ENCODE results near the gene SIMC1.

DNA sequence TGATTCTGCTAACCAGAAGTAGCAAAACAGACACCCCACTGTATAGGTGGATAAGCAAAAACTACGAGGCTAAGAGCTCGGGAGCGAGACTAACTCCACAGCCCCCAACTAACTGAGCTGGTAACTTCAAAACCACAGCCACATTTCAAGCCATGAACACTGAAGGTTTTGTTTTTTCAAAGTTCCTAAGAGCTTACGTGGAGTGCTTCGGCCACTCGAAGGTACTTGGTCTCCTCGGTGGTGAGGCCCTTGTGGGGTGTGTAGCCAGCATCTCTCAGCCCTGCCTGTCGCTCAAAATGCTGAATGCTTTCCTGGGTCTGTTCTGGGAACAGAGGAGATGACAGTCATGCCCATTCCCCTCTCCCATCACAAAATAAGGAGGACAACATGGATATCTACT is 112.2 kb downstream of the SIMC1 start:
- TF ChIP-seq POLR2A (IDR thresholded peaks at IDR 0.05; ENCODE audit: borderline replicate concordance, extremely low read depth, insufficient read depth, insufficient read length) (no peak), CEBPB (IDR thresholded peaks at IDR 0.05; ENCODE audit: low read depth) (no peak)
- TF ChIP-seq, protein P1, sequence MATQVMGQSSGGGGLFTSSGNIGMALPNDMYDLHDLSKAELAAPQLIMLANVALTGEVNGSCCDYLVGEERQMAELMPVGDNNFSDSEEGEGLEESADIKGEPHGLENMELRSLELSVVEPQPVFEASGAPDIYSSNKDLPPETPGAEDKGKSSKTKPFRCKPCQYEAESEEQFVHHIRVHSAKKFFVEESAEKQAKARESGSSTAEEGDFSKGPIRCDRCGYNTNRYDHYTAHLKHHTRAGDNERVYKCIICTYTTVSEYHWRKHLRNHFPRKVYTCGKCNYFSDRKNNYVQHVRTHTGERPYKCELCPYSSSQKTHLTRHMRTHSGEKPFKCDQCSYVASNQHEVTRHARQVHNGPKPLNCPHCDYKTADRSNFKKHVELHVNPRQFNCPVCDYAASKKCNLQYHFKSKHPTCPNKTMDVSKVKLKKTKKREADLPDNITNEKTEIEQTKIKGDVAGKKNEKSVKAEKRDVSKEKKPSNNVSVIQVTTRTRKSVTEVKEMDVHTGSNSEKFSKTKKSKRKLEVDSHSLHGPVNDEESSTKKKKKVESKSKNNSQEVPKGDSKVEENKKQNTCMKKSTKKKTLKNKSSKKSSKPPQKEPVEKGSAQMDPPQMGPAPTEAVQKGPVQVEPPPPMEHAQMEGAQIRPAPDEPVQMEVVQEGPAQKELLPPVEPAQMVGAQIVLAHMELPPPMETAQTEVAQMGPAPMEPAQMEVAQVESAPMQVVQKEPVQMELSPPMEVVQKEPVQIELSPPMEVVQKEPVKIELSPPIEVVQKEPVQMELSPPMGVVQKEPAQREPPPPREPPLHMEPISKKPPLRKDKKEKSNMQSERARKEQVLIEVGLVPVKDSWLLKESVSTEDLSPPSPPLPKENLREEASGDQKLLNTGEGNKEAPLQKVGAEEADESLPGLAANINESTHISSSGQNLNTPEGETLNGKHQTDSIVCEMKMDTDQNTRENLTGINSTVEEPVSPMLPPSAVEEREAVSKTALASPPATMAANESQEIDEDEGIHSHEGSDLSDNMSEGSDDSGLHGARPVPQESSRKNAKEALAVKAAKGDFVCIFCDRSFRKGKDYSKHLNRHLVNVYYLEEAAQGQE (IDR thresholded peaks at IDR 0.05; ENCODE audit: low read depth), result no peak
- TF ChIP-seq, protein P2, sequence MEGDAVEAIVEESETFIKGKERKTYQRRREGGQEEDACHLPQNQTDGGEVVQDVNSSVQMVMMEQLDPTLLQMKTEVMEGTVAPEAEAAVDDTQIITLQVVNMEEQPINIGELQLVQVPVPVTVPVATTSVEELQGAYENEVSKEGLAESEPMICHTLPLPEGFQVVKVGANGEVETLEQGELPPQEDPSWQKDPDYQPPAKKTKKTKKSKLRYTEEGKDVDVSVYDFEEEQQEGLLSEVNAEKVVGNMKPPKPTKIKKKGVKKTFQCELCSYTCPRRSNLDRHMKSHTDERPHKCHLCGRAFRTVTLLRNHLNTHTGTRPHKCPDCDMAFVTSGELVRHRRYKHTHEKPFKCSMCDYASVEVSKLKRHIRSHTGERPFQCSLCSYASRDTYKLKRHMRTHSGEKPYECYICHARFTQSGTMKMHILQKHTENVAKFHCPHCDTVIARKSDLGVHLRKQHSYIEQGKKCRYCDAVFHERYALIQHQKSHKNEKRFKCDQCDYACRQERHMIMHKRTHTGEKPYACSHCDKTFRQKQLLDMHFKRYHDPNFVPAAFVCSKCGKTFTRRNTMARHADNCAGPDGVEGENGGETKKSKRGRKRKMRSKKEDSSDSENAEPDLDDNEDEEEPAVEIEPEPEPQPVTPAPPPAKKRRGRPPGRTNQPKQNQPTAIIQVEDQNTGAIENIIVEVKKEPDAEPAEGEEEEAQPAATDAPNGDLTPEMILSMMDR (IDR thresholded peaks at IDR 0.05 in 2 of 3, conservative IDR thresholded peaks at IDR 0.05 in 1 of 3; ENCODE audit: borderline replicate concordance in 1 of 3, insufficient read depth in 1 of 3, low read depth in 2 of 3, low read length in 2 of 3), result no peak
